CD4-positive, alpha-beta memory T cell (primary cell): ENCODE results near the gene MESP2. TPM values are rescaled to one million over a fixed set of nuclear protein-coding genes. Genes with fewer than 3 reads are reported as not detected.

Experiments used
- CTCF ChIA-PET: fragments of 350-600 bp; sonication (Branson Sonifier 250); formaldehyde crosslinking; loops from one replicate; lab custom pipeline; 2021; ENCODE audit warnings: inconsistent platforms; ENCODE audit not compliant: partially characterized antibody; lab: Charles Lee
- POLR2A ChIA-PET: fragments of 350-600 bp; sonication (Branson Sonifier 250); formaldehyde crosslinking; loops from one replicate; lab custom pipeline; 2021; ENCODE audit not compliant: partially characterized antibody; lab: Charles Lee
- DNase-seq, 5 donors: peaks; one replicate each; pipeline versions ENCODE4 v3.0.0 to v3.0.0-alpha.2; 2020 to 2022; ENCODE audit warnings: mixed read lengths in 1 of 5
- H3K27ac ChIP-seq: one replicate; pipeline ENCODE4 v1.7.0; 2013; ENCODE audit warnings: low read depth, low read length
- H3K27me3 ChIP-seq: 2 replicates; pipeline ENCODE4 v1.7.0; 2013; ENCODE audit warnings: mild to moderate bottlenecking, low read length, moderate library complexity; ENCODE audit not compliant: insufficient read depth
- H3K36me3 ChIP-seq: 2 replicates; pipeline ENCODE4 v1.7.0; 2013; ENCODE audit warnings: mild to moderate bottlenecking, low read length, moderate library complexity; ENCODE audit not compliant: insufficient read depth
- H3K4me1 ChIP-seq: 2 replicates; pipeline ENCODE4 v1.7.0; 2013; ENCODE audit warnings: mild to moderate bottlenecking, low read length, moderate library complexity; ENCODE audit not compliant: insufficient read depth
- H3K4me3 ChIP-seq, 2 donors: one replicate each; pipeline ENCODE4 v1.7.0; 2013; ENCODE audit warnings: low read length in 2 of 2, mild to moderate bottlenecking in 1 of 2
- H3K9me3 ChIP-seq, 2 donors: one replicate each; pipeline ENCODE4 v1.7.0; 2013; ENCODE audit warnings: low read length in 2 of 2, control low read depth in 1 of 2; ENCODE audit not compliant: control insufficient read depth in 1 of 2
- H3K27ac Mint-ChIP-seq, 7 donors: one replicate each; pipeline ENCODE4 v1.8.0; 2020 to 2021; ENCODE audit warnings: mixed read lengths in 7 of 7, mild to moderate bottlenecking in 6 of 7, inconsistent platforms in 3 of 7, moderate library complexity in 3 of 7
- H3K27me3 Mint-ChIP-seq, 2 donors: one replicate each; pipeline ENCODE4 v1.8.0; 2020 to 2021; ENCODE audit warnings: mixed read lengths in 2 of 2
- H3K36me3 Mint-ChIP-seq, 2 donors: one replicate each; pipeline ENCODE4 v1.8.0; 2020 to 2021; ENCODE audit warnings: mixed read lengths in 2 of 2, inconsistent platforms in 1 of 2, mild to moderate bottlenecking in 1 of 2
- H3K4me1 Mint-ChIP-seq, 4 donors: one replicate each; pipeline ENCODE4 v1.8.0; 2020 to 2021; ENCODE audit warnings: mixed read lengths in 4 of 4, mild to moderate bottlenecking in 1 of 4
- H3K4me3 Mint-ChIP-seq, 8 donors: one replicate each; pipeline ENCODE4 v1.8.0; 2020 to 2021; ENCODE audit warnings: mixed read lengths in 8 of 8, mild to moderate bottlenecking in 7 of 8, moderate library complexity in 6 of 8, inconsistent platforms in 3 of 8
- H3K9me3 Mint-ChIP-seq, 8 donors: one replicate each; pipeline ENCODE4 v1.8.0; 2020 to 2021; ENCODE audit warnings: mixed read lengths in 8 of 8, mild to moderate bottlenecking in 5 of 8, inconsistent platforms in 3 of 8, moderate library complexity in 1 of 8
- intact Hi-C: fragments of 100-400 bp; cut with micrococcal nuclease; formaldehyde crosslinking; loops from one replicate; pipeline ENCODE4 v1.15.1; 2023
- polyA plus RNA-seq, 2 donors: library from polyadenylated mRNA; unstranded; fragments of 300-500 nt; fragmentation: Illumina TruSeq; gene quantifications; one replicate each; pipeline ENCODE4 v1.2.3, GENCODE V29; 2021
- total RNA-seq, 2 experiments: library from RNA; stranded (reverse); gene quantifications; one replicate each; pipeline ENCODE4 v1.2.3, GENCODE V29; 2021

Gene MESP2
- total and polyA plus RNA-seq, 4 experiments from 2014 or later, result not detected

DNA sequence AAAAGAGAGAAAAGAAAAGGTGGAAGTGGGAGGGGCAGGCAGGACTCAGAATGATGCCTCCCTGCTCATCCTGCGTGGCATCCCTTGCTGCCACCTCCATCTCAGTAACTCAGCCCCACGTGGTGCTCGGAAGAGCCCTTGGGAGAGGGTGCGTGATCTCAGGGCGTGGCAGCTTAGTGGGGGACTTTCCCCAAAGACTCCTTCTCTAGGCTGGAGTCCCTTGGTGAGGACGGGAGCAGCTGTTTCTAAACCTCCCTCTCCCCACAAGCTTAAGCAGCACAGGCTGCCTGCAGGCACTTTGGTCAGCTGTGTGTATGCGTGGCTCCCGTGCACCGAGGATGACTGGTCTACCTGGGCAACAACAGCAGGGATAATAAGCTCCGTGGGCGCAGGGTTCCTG lies 45.9 kb downstream of the MESP2 start:
- no peaks in the 10 kb centered on the region for H3K36me3 ChIP-seq
- H3K27me3 ChIP-seq, result no peaks in the 10 kb centered on the region
- Mint-ChIP-seq H3K27ac (no peak overlapping the region), H3K36me3 (no peaks in the 10 kb centered on the region), H3K27me3 (peaks cover 8 to 10% of the 10 kb centered on the region in 2 donors), H3K4me1 (no peaks in the 10 kb centered on the region), H3K4me3 (no peak overlapping the region), H3K9me3 (no peaks in the 10 kb centered on the region)
- no peak overlapping the region for H3K4me3 ChIP-seq
- H3K9me3 ChIP-seq, result no peaks in the 10 kb centered on the region
- H3K27ac ChIP-seq, result no peak overlapping the region
- no peaks in the 10 kb centered on the region for H3K4me1 ChIP-seq
- no peak for DNase-seq
- ChIA-PET CTCF (no interaction called here), POLR2A (no interaction called here)
- intact Hi-C loops, result no loop called here

GRCh38 chr15:89822611-89822950 lies 46.4 kb downstream of the MESP2 start:
- Histone ChIP-seq H3K9me3 (no peaks in the 10 kb centered on the region), H3K27me3 (no peaks in the 10 kb centered on the region), H3K4me3 (no peak overlapping the region), H3K27ac (no peak overlapping the region), H3K36me3 (no peaks in the 10 kb centered on the region), H3K4me1 (no peaks in the 10 kb centered on the region)
- DNase-seq, result no peak
- H3K36me3 Mint-ChIP-seq, result no peaks in the 10 kb centered on the region
- intact Hi-C loops, result no loop called here
- ChIA-PET POLR2A (no interaction called here), CTCF (no interaction called here)
- no peak overlapping the region for H3K27ac Mint-ChIP-seq
- no peaks in the 10 kb centered on the region for H3K4me1 Mint-ChIP-seq
- H3K27me3 Mint-ChIP-seq, result peaks cover 6 to 8% of the 10 kb centered on the region in 2 donors
- H3K4me3 Mint-ChIP-seq, result no peak overlapping the region
- H3K9me3 Mint-ChIP-seq, result no peaks in the 10 kb centered on the region

GRCh38 chr15:89822951-89823711 lies 47.0 kb downstream of the MESP2 start:
- intact Hi-C loops, result no loop called here
- peaks cover 2 to 6% of the 10 kb centered on the region in 2 donors for H3K27me3 Mint-ChIP-seq
- H3K4me3 ChIP-seq, result no peak overlapping the region
- H3K36me3 Mint-ChIP-seq, result no peaks in the 10 kb centered on the region
- H3K4me3 Mint-ChIP-seq, result no peak overlapping the region
- DNase-seq, result no peak
- H3K4me1 Mint-ChIP-seq, result no peaks in the 10 kb centered on the region
- H3K27ac ChIP-seq, result no peak overlapping the region
- no peaks in the 10 kb centered on the region for H3K9me3 ChIP-seq
- H3K27ac Mint-ChIP-seq, result no peak overlapping the region
- H3K27me3 ChIP-seq, result no peaks in the 10 kb centered on the region
- no peaks in the 10 kb centered on the region for H3K4me1 ChIP-seq
- CTCF ChIA-PET, result no interaction called here
- no peaks in the 10 kb centered on the region for H3K36me3 ChIP-seq
- H3K9me3 Mint-ChIP-seq, result no peaks in the 10 kb centered on the region
- POLR2A ChIA-PET, result no interaction called here

GRCh38 chr15:89823836-89824606 lies 47.9 kb downstream of the MESP2 start:
- Mint-ChIP-seq H3K27me3 (peaks cover 1 to 3% of the 10 kb centered on the region in 2 donors), H3K27ac (no peak overlapping the region), H3K36me3 (no peaks in the 10 kb centered on the region), H3K4me1 (no peaks in the 10 kb centered on the region), H3K4me3 (no peak overlapping the region), H3K9me3 (no peaks in the 10 kb centered on the region)
- no peak overlapping the region for H3K27ac ChIP-seq
- POLR2A ChIA-PET, result no interaction called here
- no peaks in the 10 kb centered on the region for H3K27me3 ChIP-seq
- no peak overlapping the region for H3K4me3 ChIP-seq
- H3K9me3 ChIP-seq, result no peaks in the 10 kb centered on the region
- intact Hi-C loops, result no loop called here
- H3K4me1 ChIP-seq, result no peaks in the 10 kb centered on the region
- DNase-seq, result no peak
- CTCF ChIA-PET, result no interaction called here
- no peaks in the 10 kb centered on the region for H3K36me3 ChIP-seq

- peaks cover 0 to 2% of the 10 kb centered on the region in 2 donors for H3K27me3 Mint-ChIP-seq
- no peaks in the 10 kb centered on the region for H3K9me3 Mint-ChIP-seq
- H3K9me3 ChIP-seq, result no peaks in the 10 kb centered on the region
- H3K4me3 Mint-ChIP-seq, result no peak overlapping the region
- intact Hi-C loops, result no loop called here
- no peaks in the 10 kb centered on the region for H3K36me3 Mint-ChIP-seq
- no peaks in the 10 kb centered on the region for H3K27me3 ChIP-seq
- no peak overlapping the region for H3K27ac ChIP-seq
- H3K4me1 Mint-ChIP-seq, result no peaks in the 10 kb centered on the region
- POLR2A ChIA-PET, result no interaction called here
- H3K27ac Mint-ChIP-seq, result no peak overlapping the region
- CTCF ChIA-PET, result no interaction called here
- DNase-seq, result no peak
- H3K4me1 ChIP-seq, result no peaks in the 10 kb centered on the region
- H3K4me3 ChIP-seq, result no peak overlapping the region
- H3K36me3 ChIP-seq, result no peaks in the 10 kb centered on the region
Observed at GRCh38 chr15:89824607-89824867, 48.4 kb downstream of the MESP2 start.

DNA sequence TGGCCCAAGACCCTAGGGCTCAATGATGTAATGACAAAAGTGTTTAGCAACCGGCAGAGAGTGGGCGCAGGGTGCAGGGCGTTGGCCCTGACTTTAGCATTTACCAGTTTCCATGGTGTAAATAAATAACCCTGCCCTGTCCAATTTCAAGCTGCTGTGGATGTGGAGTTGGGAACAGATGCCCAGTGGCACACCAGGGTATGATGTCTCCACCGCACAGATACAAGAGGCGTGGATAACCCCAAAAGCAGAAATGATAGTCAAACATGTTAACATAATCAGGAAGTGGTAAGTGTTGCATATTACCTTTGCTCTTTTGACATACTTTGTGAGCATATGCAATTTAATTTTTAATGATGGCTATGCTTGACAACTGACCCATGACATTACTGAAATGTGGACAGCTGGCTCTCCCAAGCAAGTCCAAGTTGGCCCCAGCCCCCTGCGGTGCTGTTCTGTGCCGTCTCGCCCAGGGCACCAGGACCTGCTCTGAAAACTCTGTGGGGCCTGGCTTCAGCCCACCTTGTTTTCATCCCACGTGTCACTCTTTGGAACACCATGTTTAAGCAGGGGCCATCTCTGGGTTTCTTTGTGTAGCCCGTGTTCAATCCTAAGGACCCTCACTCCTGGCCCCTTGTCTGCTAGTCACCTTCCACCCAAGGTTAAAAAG lies 49.3 kb downstream of the MESP2 start:
- H3K9me3 Mint-ChIP-seq, result no peaks in the 10 kb centered on the region
- no peak for DNase-seq
- no peaks in the 10 kb centered on the region for H3K36me3 Mint-ChIP-seq

More for the DNA sequence above, 49.3 kb downstream of the MESP2 start:
- no peaks in the 10 kb centered on the region for H3K9me3 ChIP-seq
- Mint-ChIP-seq H3K27ac (no peak overlapping the region), H3K4me3 (no peak overlapping the region), H3K27me3 (no peaks in the 10 kb centered on the region), H3K4me1 (peaks cover 0 to 3% (median 0%) of the 10 kb centered on the region in 4 donors)
- H3K27ac ChIP-seq, result no peak overlapping the region
- H3K27me3 ChIP-seq, result no peaks in the 10 kb centered on the region
- intact Hi-C loops, result no loop called here
- no peaks in the 10 kb centered on the region for H3K36me3 ChIP-seq
- ChIA-PET CTCF (no interaction called here), POLR2A (no interaction called here)
- H3K4me1 ChIP-seq, result no peaks in the 10 kb centered on the region
- H3K4me3 ChIP-seq, result no peak overlapping the region
